Epithelial cell of esophagus (primary cell): Measurements from ENCODE around the gene RXRB.

ENCODE experiments used
- DNase-seq: peaks from one replicate; pipeline ENCODE4 v3.0.0; 2010; ENCODE audit warnings: low read depth
- H3K4me3 ChIP-seq: 2 replicates; pipeline ENCODE4 v1.5.1; 2011; ENCODE audit warnings: mild to moderate bottlenecking, low read length, control low read depth
- TF ChIP-seq, protein P1 (sequence below): IDR thresholded peaks from 2 replicates; pipeline ENCODE4 v1.5.1; 2011; ENCODE audit warnings: low read depth, mild to moderate bottlenecking, low read length, control low read depth, inconsistent platforms; ENCODE audit not compliant: insufficient read depth; ENCODE audit errors: missing control alignments

Gene RXRB

DNA sequence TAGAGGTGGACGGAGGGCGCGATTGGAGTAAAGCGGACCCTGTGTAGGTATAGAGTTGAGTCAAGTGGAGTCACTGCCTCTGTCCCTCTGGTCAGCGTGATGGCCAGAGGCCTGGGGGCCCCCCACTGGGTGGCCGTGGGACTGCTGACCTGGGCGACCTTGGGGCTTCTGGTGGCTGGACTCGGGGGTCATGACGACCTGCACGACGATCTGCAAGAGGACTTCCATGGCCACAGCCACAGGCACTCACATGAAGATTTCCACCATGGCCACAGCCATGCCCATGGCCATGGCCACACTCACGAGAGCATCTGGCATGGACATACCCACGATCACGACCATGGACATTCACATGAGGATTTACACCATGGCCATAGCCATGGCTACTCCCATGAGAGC is 681 bp upstream of the RXRB start:
- no peak for DNase-seq
- TF ChIP-seq, protein P1, sequence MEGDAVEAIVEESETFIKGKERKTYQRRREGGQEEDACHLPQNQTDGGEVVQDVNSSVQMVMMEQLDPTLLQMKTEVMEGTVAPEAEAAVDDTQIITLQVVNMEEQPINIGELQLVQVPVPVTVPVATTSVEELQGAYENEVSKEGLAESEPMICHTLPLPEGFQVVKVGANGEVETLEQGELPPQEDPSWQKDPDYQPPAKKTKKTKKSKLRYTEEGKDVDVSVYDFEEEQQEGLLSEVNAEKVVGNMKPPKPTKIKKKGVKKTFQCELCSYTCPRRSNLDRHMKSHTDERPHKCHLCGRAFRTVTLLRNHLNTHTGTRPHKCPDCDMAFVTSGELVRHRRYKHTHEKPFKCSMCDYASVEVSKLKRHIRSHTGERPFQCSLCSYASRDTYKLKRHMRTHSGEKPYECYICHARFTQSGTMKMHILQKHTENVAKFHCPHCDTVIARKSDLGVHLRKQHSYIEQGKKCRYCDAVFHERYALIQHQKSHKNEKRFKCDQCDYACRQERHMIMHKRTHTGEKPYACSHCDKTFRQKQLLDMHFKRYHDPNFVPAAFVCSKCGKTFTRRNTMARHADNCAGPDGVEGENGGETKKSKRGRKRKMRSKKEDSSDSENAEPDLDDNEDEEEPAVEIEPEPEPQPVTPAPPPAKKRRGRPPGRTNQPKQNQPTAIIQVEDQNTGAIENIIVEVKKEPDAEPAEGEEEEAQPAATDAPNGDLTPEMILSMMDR: no peak

DNA sequence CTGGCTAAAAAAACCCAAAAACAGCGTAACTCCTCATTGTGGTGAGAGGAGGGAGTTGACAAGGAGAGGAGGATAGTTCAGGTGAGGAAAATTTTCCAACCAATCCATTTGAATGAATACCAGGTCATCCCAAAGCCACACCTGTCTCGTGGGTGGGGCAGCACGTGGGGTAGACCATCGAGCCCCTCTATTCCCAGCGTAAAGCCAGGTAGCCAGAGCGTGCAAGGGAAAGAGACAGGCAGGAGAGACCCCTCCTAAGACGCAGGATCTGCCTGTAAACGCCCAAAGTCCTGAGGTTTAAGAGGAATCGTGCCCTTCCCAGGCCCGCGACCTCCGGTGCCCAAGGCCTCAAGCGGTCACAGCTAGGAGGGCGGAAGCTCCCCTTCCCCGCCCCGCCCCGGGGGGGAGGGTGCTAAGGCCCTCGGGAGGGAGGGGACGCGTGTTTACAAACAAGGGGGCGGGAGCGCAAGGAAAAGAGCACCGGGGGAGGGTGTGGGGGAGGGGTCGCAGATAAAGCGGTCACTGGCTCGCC is 712 bp downstream of the RXRB start:
- DNase-seq: peak; percentile 66
- peak overlapping the region; percentile 97 for H3K4me3 ChIP-seq
- TF ChIP-seq, protein P1: no peak

More for the DNA sequence above, 681 bp upstream of the RXRB start:
- H3K4me3 ChIP-seq: peak overlapping the region; percentile 97

DNA sequence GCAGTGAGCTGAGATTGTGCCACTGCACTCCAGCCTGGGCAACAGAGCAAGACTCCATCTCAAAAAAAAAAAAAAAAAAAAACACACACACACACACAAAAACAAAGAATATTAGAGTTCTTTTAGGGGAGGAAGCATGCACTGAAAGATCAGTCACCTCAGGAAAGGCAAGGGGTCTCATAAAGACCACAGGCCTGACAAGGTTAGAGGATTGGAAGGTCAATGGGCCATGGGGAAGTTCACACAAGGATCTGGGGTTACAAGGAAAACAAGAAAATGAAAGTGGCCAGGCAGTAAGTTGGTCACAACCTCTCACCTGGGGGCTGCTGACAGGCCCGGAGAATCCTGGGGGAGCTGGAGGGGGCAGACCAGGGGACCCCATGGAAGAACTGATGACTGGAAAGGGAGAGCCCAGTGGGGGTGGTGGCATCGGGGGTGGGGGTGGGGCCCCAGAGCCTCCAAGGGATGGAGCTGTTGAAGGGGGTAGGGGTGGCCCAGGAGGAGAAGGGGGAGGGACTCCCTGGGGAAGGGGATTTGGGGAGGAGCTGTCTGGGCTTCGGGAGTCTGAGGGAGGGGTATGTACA is 1.5 kb downstream of the RXRB start:
- TF ChIP-seq, protein P1: no peak
- DNase-seq: no peak
- H3K4me3 ChIP-seq: peak overlapping the region; percentile 97

DNA sequence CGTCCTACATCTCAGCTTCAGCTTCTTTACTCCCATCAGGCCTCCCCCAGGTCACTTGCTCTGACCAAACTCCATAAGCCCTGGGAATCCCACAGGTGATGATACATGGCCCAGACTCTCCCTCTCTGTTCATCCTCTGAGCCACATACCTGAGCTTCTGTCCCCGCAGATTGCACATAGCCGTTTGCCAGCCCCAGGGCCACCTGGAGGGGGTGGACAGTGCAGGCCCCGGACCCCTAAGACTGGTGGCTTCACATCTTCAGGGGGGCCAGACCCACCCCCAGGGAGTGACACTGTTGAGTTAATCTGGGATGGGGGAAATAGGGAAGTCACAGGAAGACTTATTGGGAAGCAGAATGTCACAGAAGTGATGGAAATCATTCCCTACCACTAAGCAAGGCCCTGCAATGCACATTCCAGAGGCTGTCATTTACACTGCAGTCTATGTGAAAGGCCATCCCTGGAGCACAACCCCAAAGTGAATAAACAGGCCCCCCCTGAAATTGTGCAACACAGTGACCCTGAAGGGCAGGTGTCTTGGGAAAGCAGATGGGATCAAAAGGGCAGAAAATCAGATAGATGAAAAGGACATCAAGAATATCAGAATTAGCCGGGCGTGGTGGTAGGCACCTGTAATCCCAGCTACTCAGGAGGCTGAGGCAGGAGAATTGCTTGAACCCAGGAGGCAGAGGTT is 2.2 kb downstream of the RXRB start:
- TF ChIP-seq, protein P1: no peak
- DNase-seq: no peak
- H3K4me3 ChIP-seq: no peak overlapping the region

DNA sequence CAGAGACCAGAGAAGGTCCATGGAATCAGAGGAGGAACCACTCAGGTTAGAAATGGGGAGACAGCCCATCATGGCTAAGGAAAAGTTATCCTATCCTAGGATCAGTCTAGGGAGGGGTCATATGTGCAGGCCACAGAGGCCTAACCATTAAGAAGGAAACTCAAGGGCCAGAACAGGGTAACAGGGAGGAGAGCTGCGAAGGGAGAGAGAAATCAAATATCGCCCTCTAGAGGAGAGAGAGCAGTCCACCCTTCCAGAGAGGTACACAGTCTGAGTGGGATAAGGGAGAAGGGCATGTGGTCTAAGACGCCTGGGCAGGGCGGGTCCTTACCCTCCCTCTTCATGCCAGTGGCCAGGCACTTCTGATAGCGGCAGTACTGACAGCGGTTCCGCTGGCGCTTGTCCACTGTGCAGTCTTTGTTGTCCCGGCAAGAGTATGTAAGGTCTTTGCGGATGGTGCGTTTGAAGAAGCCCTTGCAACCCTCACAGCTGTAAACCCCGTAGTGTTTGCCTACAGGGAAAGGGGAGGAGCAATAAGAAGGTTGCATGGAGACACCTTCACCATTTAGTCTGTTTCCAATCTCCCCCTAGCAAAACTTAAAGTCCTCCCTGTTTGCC is 2.9 kb downstream of the RXRB start:
- peak; percentile 73 for DNase-seq

DNA sequence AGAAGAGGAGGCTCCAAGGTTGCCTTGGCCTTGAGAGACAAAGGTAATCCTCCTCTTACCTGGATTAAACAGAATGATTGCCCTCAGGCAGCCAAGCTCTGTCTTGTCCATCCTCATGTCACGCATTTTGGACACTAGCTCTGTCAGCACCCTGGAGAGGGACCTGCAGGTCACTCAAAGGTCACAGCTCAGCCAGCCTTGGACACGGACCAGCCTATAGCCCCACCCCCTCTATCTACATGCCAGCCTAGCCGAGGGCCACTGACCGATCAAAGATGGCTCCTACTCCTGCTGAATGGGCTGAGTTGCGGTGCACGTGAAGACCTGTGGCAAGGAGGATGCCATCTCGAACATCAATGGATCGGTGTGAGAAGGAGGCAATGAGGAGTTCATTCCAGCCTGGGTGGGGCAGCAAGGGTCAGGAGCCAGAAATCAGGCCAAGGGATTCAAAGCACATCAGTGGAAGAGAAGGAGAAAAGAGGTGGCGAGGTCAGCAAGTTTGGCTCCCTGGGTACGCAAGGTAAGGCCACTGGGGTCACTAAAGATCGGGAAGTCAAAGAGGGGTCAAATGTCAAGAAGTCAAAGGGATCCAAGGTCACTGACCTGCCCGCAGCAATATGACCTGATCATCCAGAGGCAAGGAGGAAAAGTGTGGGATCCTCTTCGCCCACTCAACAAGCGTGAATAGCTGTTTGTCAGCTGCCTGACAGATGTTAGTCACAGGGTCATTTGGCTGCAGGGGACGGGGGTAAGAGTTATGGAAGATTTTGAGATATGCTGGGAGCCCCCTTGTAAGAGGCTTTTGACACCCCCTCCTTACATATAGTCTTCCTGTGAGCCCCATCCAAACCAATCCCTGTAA is 4.9 kb downstream of the RXRB start:
- TF ChIP-seq, protein P1: no peak
- H3K4me3 ChIP-seq: no peak overlapping the region
- no peak for DNase-seq

More for the DNA sequence above, 2.9 kb downstream of the RXRB start:
- no peak overlapping the region for H3K4me3 ChIP-seq
- TF ChIP-seq, protein P1: peak; percentile 77
